HUES48 (cell line): ENCODE results near the gene SCN1B.

ENCODE experiments used
- H3K27ac ChIP-seq: one replicate; pipeline ENCODE4 v1.7.0; 2013; ENCODE audit warnings: low read depth, low read length, inconsistent platforms
- H3K27me3 ChIP-seq: 2 replicates; pipeline ENCODE4 v1.6.1; 2013; ENCODE audit warnings: mild to moderate bottlenecking, low read length; ENCODE audit not compliant: control insufficient read depth, insufficient read depth
- H3K36me3 ChIP-seq: 2 replicates; pipeline ENCODE4 v1.6.1; 2013; ENCODE audit warnings: low read length; ENCODE audit not compliant: control insufficient read depth, insufficient read depth
- H3K4me1 ChIP-seq: 2 replicates; pipeline ENCODE4 v1.6.1; 2013; ENCODE audit warnings: mild to moderate bottlenecking, low read length; ENCODE audit not compliant: control insufficient read depth, insufficient read depth
- H3K4me3 ChIP-seq: 2 replicates; pipeline ENCODE4 v1.5.1; 2013; ENCODE audit warnings: mild to moderate bottlenecking, low read depth, low read length
- H3K9ac ChIP-seq: 2 replicates; pipeline ENCODE4 v1.6.1; 2013; ENCODE audit warnings: mild to moderate bottlenecking, low read depth, low read length, moderate library complexity
- H3K9me3 ChIP-seq: 2 replicates; pipeline ENCODE4 v1.6.1; 2013; ENCODE audit warnings: low read length; ENCODE audit not compliant: control insufficient read depth, insufficient read depth

Gene SCN1B

GRCh38 chr19:35031072-35031881 lies 1.0 kb downstream of the SCN1B start:
- Histone ChIP-seq H3K4me3 (peak overlapping the region; percentile 60), H3K4me1 (peaks cover 2% of the 10 kb centered on the region), H3K9ac (no peak overlapping the region), H3K27me3 (peaks cover 32% of the 10 kb centered on the region), H3K27ac (no peak overlapping the region), H3K36me3 (peaks cover 25% of the 10 kb centered on the region), H3K9me3 (no peaks in the 10 kb centered on the region)

GRCh38 chr19:35032356-35032865 lies 2.1 kb downstream of the SCN1B start:
- Histone ChIP-seq H3K27ac (no peak overlapping the region), H3K4me3 (no peak overlapping the region), H3K9ac (no peak overlapping the region), H3K4me1 (peaks cover 2% of the 10 kb centered on the region), H3K27me3 (peaks cover 32% of the 10 kb centered on the region), H3K36me3 (peaks cover 14% of the 10 kb centered on the region), H3K9me3 (no peaks in the 10 kb centered on the region)

GRCh38 chr19:35033067-35034004 lies 3.1 kb downstream of the SCN1B start:
- no peak overlapping the region for H3K4me3 ChIP-seq
- H3K4me1 ChIP-seq: peaks cover 2% of the 10 kb centered on the region
- no peak overlapping the region for H3K27ac ChIP-seq
- H3K9me3 ChIP-seq: no peaks in the 10 kb centered on the region
- H3K27me3 ChIP-seq: peaks cover 32% of the 10 kb centered on the region
- no peak overlapping the region for H3K9ac ChIP-seq
- peaks cover 5% of the 10 kb centered on the region; the same call in 1 of the 2 replicates for H3K36me3 ChIP-seq

- Histone ChIP-seq H3K9ac (no peak overlapping the region), H3K4me1 (peaks cover 3% of the 10 kb centered on the region), H3K9me3 (no peaks in the 10 kb centered on the region), H3K27me3 (peaks cover 32% of the 10 kb centered on the region), H3K4me3 (no peak overlapping the region), H3K27ac (no peak overlapping the region), H3K36me3 (0 out of 2 replicates have a peak, but pooled peaks cover 4% of the 10 kb centered on the region)
Measured at GRCh38 chr19:35034005-35034502, 3.8 kb downstream of the SCN1B start.

GRCh38 chr19:35034588-35035382 lies 4.5 kb downstream of the SCN1B start:
- Histone ChIP-seq H3K4me3 (no peak overlapping the region), H3K36me3 (0 out of 2 replicates have a peak, but pooled peaks cover 4% of the 10 kb centered on the region), H3K4me1 (peaks cover 8% of the 10 kb centered on the region), H3K27ac (no peak overlapping the region), H3K9me3 (no peaks in the 10 kb centered on the region), H3K9ac (no peak overlapping the region), H3K27me3 (peaks cover 29% of the 10 kb centered on the region)

- Histone ChIP-seq H3K9ac (no peak overlapping the region), H3K36me3 (0 out of 2 replicates have a peak, but pooled peaks cover 4% of the 10 kb centered on the region), H3K4me3 (no peak overlapping the region), H3K27me3 (peaks cover 4% of the 10 kb centered on the region), H3K9me3 (no peaks in the 10 kb centered on the region), H3K4me1 (peaks cover 22% of the 10 kb centered on the region), H3K27ac (no peak overlapping the region)
Measured at GRCh38 chr19:35037716-35038622, 7.7 kb downstream of the SCN1B start.

GRCh38 chr19:35038623-35039512 lies 8.6 kb downstream of the SCN1B start:
- Histone ChIP-seq H3K36me3 (0 out of 2 replicates have a peak, but pooled peaks cover 4% of the 10 kb centered on the region), H3K4me3 (no peak overlapping the region), H3K27me3 (no peaks in the 10 kb centered on the region)

GRCh38 chr19:35039881-35040825 lies 9.9 kb downstream of the SCN1B start:
- Histone ChIP-seq H3K27ac (no peak overlapping the region), H3K4me1 (peaks cover 22% of the 10 kb centered on the region), H3K4me3 (peak overlapping the region; percentile 48; the same call in 1 of the 2 replicates), H3K9ac (peak overlapping the region; percentile 1; the same call in 1 of the 2 replicates), H3K27me3 (no peaks in the 10 kb centered on the region), H3K9me3 (no peaks in the 10 kb centered on the region), H3K36me3 (no peaks in the 10 kb centered on the region)

More at GRCh38 chr19:35038623-35039512, 8.6 kb downstream of the SCN1B start:
- Histone ChIP-seq H3K27ac (no peak overlapping the region), H3K4me1 (peaks cover 22% of the 10 kb centered on the region), H3K9me3 (no peaks in the 10 kb centered on the region), H3K9ac (no peak overlapping the region)
